Epithelial cell of esophagus (primary cell): ENCODE measurements around the gene ZFYVE21.
A peak's percentile ranks its signal among the peaks of the same experiment; 100 is the strongest.

Source experiments
- DNase-seq: peaks from one replicate; pipeline ENCODE4 v3.0.0; 2010; ENCODE audit warnings: low read depth
- H3K4me3 ChIP-seq: 2 replicates; pipeline ENCODE4 v1.5.1; 2011; ENCODE audit warnings: mild to moderate bottlenecking, low read length, control low read depth
- CTCF ChIP-seq: IDR thresholded peaks from 2 replicates; pipeline ENCODE4 v1.5.1; 2011; ENCODE audit warnings: low read depth, mild to moderate bottlenecking, low read length, control low read depth, inconsistent platforms; ENCODE audit not compliant: insufficient read depth; ENCODE audit errors: missing control alignments

The ZFYVE21 gene

GRCh38 chr14:103735022-103735421 lies 19.4 kb downstream of the ZFYVE21 start:
- no peak for DNase-seq
- H3K4me3 ChIP-seq: no peak overlapping the region
- no peak for TF ChIP-seq CTCF

- DNase-seq: no peak
- peak; percentile 13 for TF ChIP-seq CTCF
- H3K4me3 ChIP-seq: no peak overlapping the region
These were observed 19.8 kb downstream of the ZFYVE21 start for GRCh38 chr14:103735439-103735814.

GRCh38 chr14:103735815-103736545 lies 20.4 kb downstream of the ZFYVE21 start:
- H3K4me3 ChIP-seq: peak overlapping the region; percentile 13
- DNase-seq: peak; percentile 83
- no peak for TF ChIP-seq CTCF

GRCh38 chr14:103736546-103737431 lies 21.2 kb downstream of the ZFYVE21 start:
- H3K4me3 ChIP-seq: no peak overlapping the region
- DNase-seq: no peak
- TF ChIP-seq CTCF: no peak

- TF ChIP-seq CTCF: no peak
- DNase-seq: no peak
- no peak overlapping the region for H3K4me3 ChIP-seq
These were observed 21.9 kb downstream of the ZFYVE21 start for GRCh38 chr14:103737432-103738045.

- DNase-seq: no peak
- no peak for TF ChIP-seq CTCF
- no peak overlapping the region for H3K4me3 ChIP-seq
These were observed 22.6 kb downstream of the ZFYVE21 start for GRCh38 chr14:103738166-103738565.
